ENCODE measurements around the gene FANCF.

The FANCF gene

DNA sequence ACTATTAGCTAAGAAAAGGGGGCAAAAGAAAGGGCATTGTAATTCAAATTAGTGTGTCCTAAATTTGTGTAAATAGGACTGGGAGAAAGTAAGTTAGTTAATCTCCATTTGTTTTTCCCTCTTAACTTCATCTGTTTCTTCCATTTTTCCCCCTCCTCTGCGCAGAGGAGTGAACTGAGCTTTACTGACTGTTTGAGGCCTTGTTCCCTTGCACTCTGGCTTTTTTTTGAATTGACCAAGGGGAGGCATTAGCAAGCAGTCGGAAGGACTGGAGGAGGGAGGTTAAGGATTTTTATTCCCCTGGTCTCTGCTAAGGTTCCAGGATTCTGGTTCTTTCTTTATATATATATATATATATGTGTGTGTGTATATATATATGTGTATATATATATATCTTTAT lies 15.2 kb upstream of the FANCF start:
- Histone ChIP-seq H3K4me3 (ENCODE audit: low read depth, low read length, poor library complexity, severe bottlenecking) (no peak overlapping the region), H3F3A (ENCODE audit: insufficient read depth, low read length) (no peaks in the 10 kb centered on the region), H2AFZ (ENCODE audit: low read length) (no peak overlapping the region), H3K27me3 (ENCODE audit: insufficient read depth, low read length) (no peaks in the 10 kb centered on the region), H3K9me3 (ENCODE audit: low read length) (no peaks in the 10 kb centered on the region), H3K4me2 (ENCODE audit: low read length) (no peak overlapping the region), H3K36me3 (ENCODE audit: insufficient read depth, low read length) (no peaks in the 10 kb centered on the region), H3K27ac (ENCODE audit: low read depth, low read length, poor library complexity, severe bottlenecking) (no peak overlapping the region), H4K20me1 (ENCODE audit: insufficient read depth, low read length) (no peaks in the 10 kb centered on the region), H3K9me2 (ENCODE audit: low read depth, low read length) (no peaks in the 10 kb centered on the region), H3K9ac (ENCODE audit: low read length) (no peak overlapping the region), H3K79me2 (ENCODE audit: insufficient read depth, low read length) (no peaks in the 10 kb centered on the region), H3K4me1 (ENCODE audit: insufficient read depth, low read length, severe bottlenecking) (no peaks in the 10 kb centered on the region)
- TF ChIP-seq, protein P1, sequence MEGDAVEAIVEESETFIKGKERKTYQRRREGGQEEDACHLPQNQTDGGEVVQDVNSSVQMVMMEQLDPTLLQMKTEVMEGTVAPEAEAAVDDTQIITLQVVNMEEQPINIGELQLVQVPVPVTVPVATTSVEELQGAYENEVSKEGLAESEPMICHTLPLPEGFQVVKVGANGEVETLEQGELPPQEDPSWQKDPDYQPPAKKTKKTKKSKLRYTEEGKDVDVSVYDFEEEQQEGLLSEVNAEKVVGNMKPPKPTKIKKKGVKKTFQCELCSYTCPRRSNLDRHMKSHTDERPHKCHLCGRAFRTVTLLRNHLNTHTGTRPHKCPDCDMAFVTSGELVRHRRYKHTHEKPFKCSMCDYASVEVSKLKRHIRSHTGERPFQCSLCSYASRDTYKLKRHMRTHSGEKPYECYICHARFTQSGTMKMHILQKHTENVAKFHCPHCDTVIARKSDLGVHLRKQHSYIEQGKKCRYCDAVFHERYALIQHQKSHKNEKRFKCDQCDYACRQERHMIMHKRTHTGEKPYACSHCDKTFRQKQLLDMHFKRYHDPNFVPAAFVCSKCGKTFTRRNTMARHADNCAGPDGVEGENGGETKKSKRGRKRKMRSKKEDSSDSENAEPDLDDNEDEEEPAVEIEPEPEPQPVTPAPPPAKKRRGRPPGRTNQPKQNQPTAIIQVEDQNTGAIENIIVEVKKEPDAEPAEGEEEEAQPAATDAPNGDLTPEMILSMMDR (IDR thresholded peaks at IDR 0.05; ENCODE audit: low read length): no peak
- no peak for TF ChIP-seq EZH2 (IDR thresholded peaks at IDR 0.05; ENCODE audit: borderline replicate concordance, low read length)

DNA sequence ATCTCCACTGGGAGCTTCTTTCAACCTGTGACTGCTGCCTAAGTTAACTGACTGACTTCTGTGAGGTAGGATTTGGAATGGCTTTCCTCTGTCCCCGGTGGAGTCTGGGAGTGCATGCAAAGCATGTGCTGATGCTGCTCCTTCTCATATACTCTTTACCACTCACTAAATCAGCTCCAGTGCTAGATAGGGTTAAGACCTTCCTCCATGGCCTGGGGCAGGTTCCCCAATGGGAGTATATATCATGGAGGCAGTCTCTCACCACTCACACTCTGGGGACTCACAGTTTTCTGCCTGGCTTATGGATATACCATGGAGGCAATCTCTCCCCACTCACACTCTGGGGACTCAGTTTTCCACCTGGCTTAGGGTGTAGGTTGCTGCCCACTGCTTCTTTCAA lies 10.1 kb upstream of the FANCF start:
- Histone ChIP-seq H2AFZ (ENCODE audit: low read length) (no peak overlapping the region), H3K4me2 (ENCODE audit: low read length) (no peak overlapping the region), H3K9ac (ENCODE audit: low read length) (no peak overlapping the region), H3K9me2 (ENCODE audit: low read depth, low read length) (no peaks in the 10 kb centered on the region), H4K20me1 (ENCODE audit: insufficient read depth, low read length) (no peaks in the 10 kb centered on the region), H3K36me3 (ENCODE audit: insufficient read depth, low read length) (no peaks in the 10 kb centered on the region), H3K27ac (ENCODE audit: low read depth, low read length, poor library complexity, severe bottlenecking) (no peak overlapping the region), H3K4me3 (ENCODE audit: low read depth, low read length, poor library complexity, severe bottlenecking) (no peak overlapping the region), H3K79me2 (ENCODE audit: insufficient read depth, low read length) (no peaks in the 10 kb centered on the region), H3K4me1 (ENCODE audit: insufficient read depth, low read length, severe bottlenecking) (no peaks in the 10 kb centered on the region), H3K27me3 (ENCODE audit: insufficient read depth, low read length) (no peaks in the 10 kb centered on the region), H3F3A (ENCODE audit: insufficient read depth, low read length) (no peaks in the 10 kb centered on the region), H3K9me3 (ENCODE audit: low read length) (no peaks in the 10 kb centered on the region)
- no peak for TF ChIP-seq EZH2 (IDR thresholded peaks at IDR 0.05; ENCODE audit: borderline replicate concordance, low read length)
- TF ChIP-seq, protein P1 (IDR thresholded peaks at IDR 0.05; ENCODE audit: low read length): no peak

DNA sequence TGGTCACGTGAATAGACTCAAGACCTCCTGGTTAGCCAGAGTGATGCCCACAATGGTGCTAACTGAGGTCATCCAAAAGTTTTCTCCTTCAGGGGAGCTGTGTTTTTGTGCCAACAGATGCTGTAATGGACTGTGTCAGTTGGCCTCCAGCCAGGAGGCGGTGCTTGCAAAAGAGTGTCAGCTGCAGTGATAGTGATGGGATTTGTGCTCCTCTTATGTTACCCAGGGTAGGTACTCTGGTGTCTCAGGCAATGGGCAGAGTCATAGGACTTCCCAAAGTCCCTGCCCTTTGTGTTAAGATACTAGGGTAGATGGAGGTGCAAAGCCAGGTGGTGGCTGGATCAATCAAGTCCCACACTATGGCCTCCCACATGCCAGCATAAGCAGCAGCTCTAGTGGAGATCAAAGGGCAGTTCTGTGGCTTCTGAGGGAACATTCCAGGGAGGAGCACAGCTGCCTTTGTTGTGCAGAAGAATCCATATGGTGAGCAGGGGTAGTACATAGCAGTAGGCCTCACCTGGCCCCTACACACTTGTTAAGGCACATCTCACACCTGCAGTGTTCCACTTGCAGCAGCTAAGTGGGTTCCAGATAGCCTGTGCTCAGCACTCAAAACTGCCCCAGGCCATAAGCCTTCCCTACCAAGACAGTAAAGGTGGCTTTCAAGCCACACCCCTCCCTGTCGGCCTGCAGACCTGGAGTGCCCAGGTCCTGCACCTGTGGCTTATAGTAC lies 9.4 kb upstream of the FANCF start:
- Histone ChIP-seq H3K27me3 (ENCODE audit: insufficient read depth, low read length) (no peaks in the 10 kb centered on the region), H4K20me1 (ENCODE audit: insufficient read depth, low read length) (no peaks in the 10 kb centered on the region), H3K4me1 (ENCODE audit: insufficient read depth, low read length, severe bottlenecking) (no peaks in the 10 kb centered on the region), H3K79me2 (ENCODE audit: insufficient read depth, low read length) (no peaks in the 10 kb centered on the region), H2AFZ (ENCODE audit: low read length) (no peak overlapping the region), H3K9ac (ENCODE audit: low read length) (no peak overlapping the region), H3K36me3 (ENCODE audit: insufficient read depth, low read length) (no peaks in the 10 kb centered on the region), H3K27ac (ENCODE audit: low read depth, low read length, poor library complexity, severe bottlenecking) (no peak overlapping the region), H3F3A (ENCODE audit: insufficient read depth, low read length) (no peaks in the 10 kb centered on the region), H3K9me2 (ENCODE audit: low read depth, low read length) (no peaks in the 10 kb centered on the region), H3K4me3 (ENCODE audit: low read depth, low read length, poor library complexity, severe bottlenecking) (no peak overlapping the region), H3K9me3 (ENCODE audit: low read length) (no peaks in the 10 kb centered on the region), H3K4me2 (ENCODE audit: low read length) (no peak overlapping the region)
- no peak for TF ChIP-seq EZH2 (IDR thresholded peaks at IDR 0.05; ENCODE audit: borderline replicate concordance, low read length)
- TF ChIP-seq, protein P1 (IDR thresholded peaks at IDR 0.05; ENCODE audit: low read length): no peak

Data from OCI-LY1 (cell line).